Body of pancreas (tissue), 4 donors: Measurements from ENCODE around the gene NUP42.

Experiments used
- POLR2A ChIP-seq, 3 donors: fragments of 450-650 bp; IDR thresholded peaks; one replicate each; pipeline ENCODE4 v1.6.1; 2016; ENCODE audit warnings: antibody characterized with exemption in 3 of 3, mild to moderate bottlenecking in 2 of 3
- TF ChIP-seq, protein P1 (sequence below), 7 experiments: fragments of 450-650 bp in 4 of 7; fragments of 200-600 bp in 3 of 7; sonication (generic) in 3 of 7; IDR thresholded peaks; one replicate each; pipeline ENCODE4 v1.5.1; 2016 to 2019; ENCODE audit warnings: antibody characterized with exemption in 7 of 7

DNA sequence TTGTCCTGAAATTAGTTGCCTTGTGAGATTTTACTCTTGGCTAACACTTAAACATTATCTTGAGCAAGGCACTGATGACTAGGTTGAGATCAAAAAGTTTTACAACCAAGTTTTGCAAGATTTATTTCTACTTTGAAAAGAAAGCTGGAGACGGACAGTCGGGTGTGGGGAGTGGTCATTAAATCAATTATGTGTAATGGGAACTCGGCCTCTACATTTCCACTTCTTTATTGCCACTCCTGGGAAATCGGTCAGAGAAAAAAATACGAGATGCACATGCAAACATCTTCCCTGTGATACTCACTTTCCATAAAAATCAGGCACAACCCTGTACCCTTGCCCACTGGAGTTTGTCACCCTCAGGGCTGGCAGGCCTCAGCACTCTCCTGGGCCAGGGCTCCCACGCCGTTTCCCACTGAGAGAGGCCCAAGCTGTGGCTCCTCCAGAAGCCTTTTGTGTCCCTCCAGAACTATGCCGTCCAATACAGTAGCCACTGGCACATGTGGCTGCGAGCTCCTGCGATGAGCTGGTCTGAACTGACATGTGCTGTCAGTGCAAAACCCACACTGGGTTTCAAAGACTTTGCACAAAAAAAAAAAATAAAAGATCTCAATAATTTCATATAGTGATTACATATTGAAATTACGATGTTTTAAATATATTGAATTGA lies 57.3 kb downstream of the NUP42 start:
- TF ChIP-seq POLR2A (IDR thresholded peaks at IDR 0.05), result no peak
- TF ChIP-seq, protein P1, sequence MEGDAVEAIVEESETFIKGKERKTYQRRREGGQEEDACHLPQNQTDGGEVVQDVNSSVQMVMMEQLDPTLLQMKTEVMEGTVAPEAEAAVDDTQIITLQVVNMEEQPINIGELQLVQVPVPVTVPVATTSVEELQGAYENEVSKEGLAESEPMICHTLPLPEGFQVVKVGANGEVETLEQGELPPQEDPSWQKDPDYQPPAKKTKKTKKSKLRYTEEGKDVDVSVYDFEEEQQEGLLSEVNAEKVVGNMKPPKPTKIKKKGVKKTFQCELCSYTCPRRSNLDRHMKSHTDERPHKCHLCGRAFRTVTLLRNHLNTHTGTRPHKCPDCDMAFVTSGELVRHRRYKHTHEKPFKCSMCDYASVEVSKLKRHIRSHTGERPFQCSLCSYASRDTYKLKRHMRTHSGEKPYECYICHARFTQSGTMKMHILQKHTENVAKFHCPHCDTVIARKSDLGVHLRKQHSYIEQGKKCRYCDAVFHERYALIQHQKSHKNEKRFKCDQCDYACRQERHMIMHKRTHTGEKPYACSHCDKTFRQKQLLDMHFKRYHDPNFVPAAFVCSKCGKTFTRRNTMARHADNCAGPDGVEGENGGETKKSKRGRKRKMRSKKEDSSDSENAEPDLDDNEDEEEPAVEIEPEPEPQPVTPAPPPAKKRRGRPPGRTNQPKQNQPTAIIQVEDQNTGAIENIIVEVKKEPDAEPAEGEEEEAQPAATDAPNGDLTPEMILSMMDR (IDR thresholded peaks at IDR 0.05), result no peak
